GM18861 (cell line): ENCODE data around the gene SLC26A1.
A peak's percentile ranks its signal among the peaks of the same experiment; 100 is the strongest.
"Not testable (repeated sequence)": the region's sequence is repeated elsewhere in the genome, so short reads cannot be mapped to it uniquely, and the experiment has no call there.

Source experiments
- ATAC-seq: cut with Tn5 transposase; IDR thresholded peaks from one replicate; pipeline ENCODE4 v1.9.1; 2021; ENCODE audit not compliant: unreplicated experiment

The SLC26A1 gene

GRCh38 chr4:986428-986878 lies 6.8 kb downstream of the SLC26A1 start:
- ATAC-seq = peak; percentile 12

GRCh38 chr4:985123-985830 lies 7.9 kb downstream of the SLC26A1 start:
- no peak for ATAC-seq

GRCh38 chr4:984336-985054 lies 8.7 kb downstream of the SLC26A1 start:
- ATAC-seq = no peak

GRCh38 chr4:982814-983213 lies 10.4 kb downstream of the SLC26A1 start:
- ATAC-seq = no peak

GRCh38 chr4:982291-982690 lies 10.9 kb downstream of the SLC26A1 start:
- ATAC-seq = no peak

GRCh38 chr4:978957-979701 lies 14.1 kb downstream of the SLC26A1 start:
- ATAC-seq = no peak

- ATAC-seq = not testable (repeated sequence)
These were observed 17.2 kb downstream of the SLC26A1 start for GRCh38 chr4:976016-976415.

- no peak for ATAC-seq
These were observed 18.5 kb downstream of the SLC26A1 start for GRCh38 chr4:974668-975067.

GRCh38 chr4:973431-974397 lies 19.5 kb downstream of the SLC26A1 start, which contains the start of gene DGKQ:
Gene DGKQ (minus strand): TSS chr4:973569. CDS start chr4:973482, 87 bp downstream.
- ATAC-seq = no peak

- ATAC-seq = no peak
These were observed 20.4 kb downstream of the SLC26A1 start for GRCh38 chr4:972651-973424.

GRCh38 chr4:971666-972500 lies 21.3 kb downstream of the SLC26A1 start:
- ATAC-seq = no peak

GRCh38 chr4:970854-971520 lies 22.2 kb downstream of the SLC26A1 start:
- ATAC-seq = no peak

- no peak for ATAC-seq
These were observed 23.0 kb downstream of the SLC26A1 start for GRCh38 chr4:970046-970745.

- ATAC-seq = no peak
These were observed 24.4 kb downstream of the SLC26A1 start for GRCh38 chr4:968621-969394.

GRCh38 chr4:968221-968620 lies 25.0 kb downstream of the SLC26A1 start:
- ATAC-seq = no peak

GRCh38 chr4:967113-968104 lies 25.8 kb downstream of the SLC26A1 start:
- ATAC-seq = no peak
